Stimulated activated CD8-positive, alpha-beta memory T cell treated with anti-CD3 and anti-CD28 coated beads, Interleukin-12 subunit alpha, Interleukin-12 subunit beta, amount 100 ng/mL, for 4 hours (primary cell): ENCODE results near the gene ACP4.

Experiments
- DNase-seq: peaks from one replicate; pipeline ENCODE4 v3.0.0-alpha.2; 2020; ENCODE audit warnings: low read depth

Gene ACP4

GRCh38 chr19:50844296-50844935 lies 54.2 kb downstream of the ACP4 start:
- no peak for DNase-seq
